Naive thymus-derived CD4-positive, alpha-beta T cell (primary cell): ENCODE results near the gene GRIA1. TPM values are rescaled to one million over a fixed set of nuclear protein-coding genes. Genes with fewer than 3 reads are reported as not detected.

ENCODE experiments used
- ATAC-seq: fragments of 150-1000 bp; cut with Tn5 transposase; 2 replicates; pipeline ENCODE4 v1.10.0; 2021; ENCODE audit warnings: mild to moderate bottlenecking, moderate library complexity
- CTCF ChIA-PET: fragments of 350-600 bp; sonication (Branson Sonifier 250); formaldehyde crosslinking; loops from one replicate; lab custom pipeline; 2021; ENCODE audit warnings: antibody characterized with exemption; lab: Charles Lee
- POLR2A ChIA-PET: fragments of 350-600 bp; sonication (Branson Sonifier 250); formaldehyde crosslinking; loops from one replicate; lab custom pipeline; 2021; ENCODE audit warnings: antibody characterized with exemption, inconsistent platforms; lab: Charles Lee
- DNase-seq, 9 donors: peaks; one replicate each; pipeline versions ENCODE4 v3.0.0 to v3.0.0-alpha.2; 2020 to 2022; ENCODE audit warnings: mixed read lengths in 1 of 9
- H3K27ac ChIP-seq: one replicate; pipeline ENCODE4 v1.7.0; 2013; ENCODE audit warnings: mild to moderate bottlenecking, low read depth, low read length, moderate library complexity
- H3K27me3 ChIP-seq, 2 donors: one replicate each; pipeline ENCODE4 v1.7.0; 2013; ENCODE audit warnings: low read length in 2 of 2, mild to moderate bottlenecking in 2 of 2, moderate library complexity in 2 of 2; ENCODE audit not compliant: control insufficient read depth in 2 of 2, insufficient read depth in 2 of 2
- H3K36me3 ChIP-seq, 3 experiments: 1 replicate in 2 of 3; 2 replicates in 1 of 3; pipeline ENCODE4 v1.7.0; 2013; ENCODE audit warnings: low read length in 3 of 3, mild to moderate bottlenecking in 3 of 3, moderate library complexity in 1 of 3; ENCODE audit not compliant: insufficient read depth in 3 of 3, control insufficient read depth in 2 of 3
- H3K4me1 ChIP-seq, 2 donors: one replicate each; pipeline ENCODE4 v1.7.0; 2013; ENCODE audit warnings: low read length in 2 of 2, mild to moderate bottlenecking in 2 of 2, moderate library complexity in 1 of 2; ENCODE audit not compliant: control insufficient read depth in 2 of 2, insufficient read depth in 2 of 2
- H3K4me3 ChIP-seq: 2 replicates; pipeline ENCODE4 v1.7.0; 2013; ENCODE audit warnings: mild to moderate bottlenecking, low read length
- H3K9me3 ChIP-seq, 3 experiments: 1 replicate in 2 of 3; 2 replicates in 1 of 3; pipeline ENCODE4 v1.7.0; 2013; ENCODE audit warnings: low read length in 3 of 3; ENCODE audit not compliant: control insufficient read depth in 2 of 3
- H3K27ac Mint-ChIP-seq, 9 donors: one replicate each; pipeline ENCODE4 v1.8.0; 2020 to 2022; ENCODE audit warnings: mixed read lengths in 9 of 9, mild to moderate bottlenecking in 8 of 9, moderate library complexity in 5 of 9, inconsistent platforms in 2 of 9
- H3K27me3 Mint-ChIP-seq, 5 donors: one replicate each; pipeline ENCODE4 v1.8.0; 2021 to 2022; ENCODE audit warnings: mixed read lengths in 5 of 5, mild to moderate bottlenecking in 1 of 5
- H3K36me3 Mint-ChIP-seq, 5 donors: one replicate each; pipeline ENCODE4 v1.8.0; 2020 to 2022; ENCODE audit warnings: mixed read lengths in 5 of 5, mild to moderate bottlenecking in 3 of 5, inconsistent platforms in 1 of 5
- H3K4me1 Mint-ChIP-seq, 7 donors: one replicate each; pipeline ENCODE4 v1.8.0; 2020 to 2022; ENCODE audit warnings: mixed read lengths in 7 of 7, mild to moderate bottlenecking in 3 of 7, inconsistent platforms in 1 of 7
- H3K4me3 Mint-ChIP-seq, 10 donors: one replicate each; pipeline ENCODE4 v1.8.0; 2020 to 2022; ENCODE audit warnings: mild to moderate bottlenecking in 10 of 10, mixed read lengths in 10 of 10, moderate library complexity in 6 of 10, inconsistent platforms in 2 of 10
- H3K9me3 Mint-ChIP-seq, 11 donors: one replicate each; pipeline ENCODE4 v1.8.0; 2020 to 2022; ENCODE audit warnings: mixed read lengths in 11 of 11, mild to moderate bottlenecking in 4 of 11, inconsistent platforms in 1 of 11, moderate library complexity in 1 of 11
- intact Hi-C, 2 donors: fragments of 100-400 bp; cut with micrococcal nuclease; formaldehyde crosslinking; loops; one replicate each; pipeline ENCODE4 v1.15.1; 2023
- polyA plus RNA-seq, 2 donors: library from polyadenylated mRNA; unstranded; fragments of 300-500 nt; fragmentation: Illumina TruSeq; gene quantifications; one replicate each; pipeline ENCODE4 v1.2.3, GENCODE V29; 2021
- total RNA-seq, 6 experiments: library from RNA in 5 of 6; stranded (reverse) in 5 of 6; gene quantifications; 1 replicate in 5 of 6; 2 replicates in 1 of 6; pipeline ENCODE4 v1.2.3 and lab custom pipeline; 2021 to 2026

The GRIA1 gene
- total and polyA plus RNA-seq, 7 experiments from 2014 or later, result not detected

- H3K36me3 ChIP-seq, result no peaks in the 10 kb centered on the region
- no peaks in the 10 kb centered on the region for H3K9me3 ChIP-seq
- no peaks in the 10 kb centered on the region for H3K36me3 Mint-ChIP-seq
- no peaks in the 10 kb centered on the region for H3K27me3 Mint-ChIP-seq
- ChIA-PET POLR2A (no interaction called here), CTCF (no interaction called here)
- no peak overlapping the region for H3K4me3 ChIP-seq
- no peak overlapping the region for H3K27ac ChIP-seq
- no peaks in the 10 kb centered on the region for H3K4me1 ChIP-seq
- no peak for ATAC-seq
- DNase-seq, result no peak
- H3K4me1 Mint-ChIP-seq, result no peaks in the 10 kb centered on the region
- no peaks in the 10 kb centered on the region for H3K27me3 ChIP-seq
- H3K4me3 Mint-ChIP-seq, result no peak overlapping the region
- intact Hi-C loops, result no loop called here
- peaks cover 0 to 8% (median 2%) of the 10 kb centered on the region in 11 donors for H3K9me3 Mint-ChIP-seq
- no peak overlapping the region for H3K27ac Mint-ChIP-seq
Observed at GRCh38 chr5:153572411-153573145, 82.1 kb downstream of the GRIA1 start.

DNA sequence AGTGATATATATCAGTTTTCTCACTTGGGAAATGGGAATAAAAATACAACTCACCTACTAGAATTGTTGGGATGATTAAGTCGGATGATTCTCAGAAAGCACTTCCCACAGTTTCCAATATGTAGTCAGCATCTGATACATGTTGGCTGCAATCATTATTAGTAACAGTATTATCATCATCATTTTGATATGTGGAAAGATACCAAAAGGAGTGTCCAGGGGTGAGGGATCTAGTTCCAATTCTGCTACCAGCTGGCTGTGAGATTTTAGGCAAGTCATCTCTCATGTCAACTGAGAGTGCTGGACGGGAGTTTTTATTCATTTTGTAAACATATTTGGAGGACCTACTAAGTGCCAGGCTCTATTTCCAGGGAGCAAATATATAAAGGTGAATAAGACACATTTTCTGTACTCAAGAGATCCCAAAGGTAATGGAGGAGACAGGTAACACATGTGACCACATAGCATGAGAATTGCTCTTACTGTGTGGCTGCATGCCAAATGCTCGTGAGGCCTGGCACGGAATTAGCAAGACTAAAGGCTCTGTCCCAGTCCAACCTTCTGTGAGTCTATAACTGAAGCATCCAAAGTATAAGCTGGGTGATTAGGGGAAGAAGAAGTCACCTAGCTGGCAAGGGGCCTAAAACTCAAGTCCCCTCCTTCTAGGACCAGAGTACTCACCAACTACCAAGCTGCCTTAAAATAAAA, 83.0 kb downstream of the GRIA1 start:
- Mint-ChIP-seq H3K9me3 (peaks cover 0 to 11% (median 3%) of the 10 kb centered on the region in 11 donors), H3K36me3 (no peaks in the 10 kb centered on the region), H3K4me1 (no peaks in the 10 kb centered on the region), H3K4me3 (no peak overlapping the region), H3K27me3 (peaks cover 0 to 4% (median 0%) of the 10 kb centered on the region in 5 donors), H3K27ac (no peak overlapping the region)
- Histone ChIP-seq H3K36me3 (no peaks in the 10 kb centered on the region), H3K9me3 (no peaks in the 10 kb centered on the region), H3K4me3 (no peak overlapping the region), H3K27me3 (no peaks in the 10 kb centered on the region), H3K27ac (no peak overlapping the region), H3K4me1 (no peaks in the 10 kb centered on the region)
- ATAC-seq (no peak), DNase-seq (no peak)
- intact Hi-C loops, result no loop called here
- ChIA-PET CTCF (no interaction called here), POLR2A (no interaction called here)

DNA sequence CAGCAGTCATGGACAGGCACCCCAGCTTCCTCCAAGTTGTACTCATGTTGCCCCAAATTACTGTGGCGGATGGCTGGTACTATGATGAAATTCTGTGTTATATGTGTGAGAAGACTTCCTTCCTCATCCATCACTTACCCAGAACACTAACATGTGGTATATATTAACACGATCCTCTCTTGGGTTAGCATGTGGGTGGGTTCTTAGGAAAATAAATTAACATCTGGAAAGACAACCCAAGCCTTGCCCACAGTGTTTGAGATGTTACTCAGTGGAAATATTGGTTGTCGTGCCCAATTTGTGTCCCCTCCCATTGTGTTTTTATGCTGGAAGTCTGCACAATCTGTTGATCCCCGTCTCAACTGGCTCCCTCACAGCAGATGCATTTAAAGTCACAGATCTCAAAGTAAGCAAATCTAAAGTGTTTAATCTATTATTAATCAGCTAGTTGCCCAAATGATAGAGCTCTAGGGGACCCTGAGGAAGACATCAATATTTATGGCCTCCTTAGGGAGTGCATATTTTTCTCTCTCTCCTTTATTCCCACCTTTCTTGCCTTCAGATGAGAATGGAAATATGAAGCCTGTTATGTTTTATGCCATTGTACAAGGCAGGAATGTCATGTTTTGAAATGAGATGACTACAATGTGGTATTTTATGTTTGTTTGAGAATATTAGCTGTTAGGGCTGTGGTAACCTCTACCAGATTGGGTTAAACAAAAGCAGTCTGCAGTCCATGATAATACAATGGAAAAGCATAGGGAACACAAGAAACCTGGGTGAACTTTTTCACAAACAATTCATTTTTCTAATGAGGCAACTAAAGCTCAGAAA, 93.9 kb downstream of the GRIA1 start:
- ChIA-PET CTCF (no interaction called here), POLR2A (interaction anchor here (0.6 kb wide), 1 partner anchor 9 kb away, joined by 3 read pairs; no protein-coding TSS in a partner anchor)
- H3K4me1 Mint-ChIP-seq, result no peaks in the 10 kb centered on the region
- no peak overlapping the region for H3K4me3 Mint-ChIP-seq
- DNase-seq, result no peak
- H3K9me3 ChIP-seq, result no peaks in the 10 kb centered on the region
- H3K27ac Mint-ChIP-seq, result no peak overlapping the region
- H3K27me3 ChIP-seq, result no peaks in the 10 kb centered on the region
- H3K36me3 Mint-ChIP-seq, result no peaks in the 10 kb centered on the region
- no peak for ATAC-seq
- H3K4me3 ChIP-seq, result no peak overlapping the region
- no peak overlapping the region for H3K27ac ChIP-seq
- H3K36me3 ChIP-seq, result no peaks in the 10 kb centered on the region
- H3K27me3 Mint-ChIP-seq, result peaks cover 0 to 7% (median 0%) of the 10 kb centered on the region in 5 donors
- intact Hi-C loops, result no loop called here
- H3K4me1 ChIP-seq, result no peaks in the 10 kb centered on the region
- peaks cover 0 to 8% (median 0%) of the 10 kb centered on the region in 11 donors for H3K9me3 Mint-ChIP-seq

- no peaks in the 10 kb centered on the region for H3K4me1 Mint-ChIP-seq
- H3K9me3 Mint-ChIP-seq, result peaks cover 0 to 6% (median 0%) of the 10 kb centered on the region in 11 donors
- ChIA-PET POLR2A (interaction anchor here (0.6 kb wide), 1 partner anchor 9 kb away, joined by 3 read pairs; no protein-coding TSS in a partner anchor), CTCF (no interaction called here)
- no peak overlapping the region for H3K4me3 ChIP-seq
- H3K27ac ChIP-seq, result no peak overlapping the region
- H3K27me3 ChIP-seq, result no peaks in the 10 kb centered on the region
- H3K27me3 Mint-ChIP-seq, result peaks cover 0 to 7% (median 0%) of the 10 kb centered on the region in 5 donors
- no peaks in the 10 kb centered on the region for H3K36me3 Mint-ChIP-seq
- no peaks in the 10 kb centered on the region for H3K36me3 ChIP-seq
- H3K27ac Mint-ChIP-seq, result no peak overlapping the region
- intact Hi-C loops, result no loop called here
- no peaks in the 10 kb centered on the region for H3K4me1 ChIP-seq
- no peak overlapping the region for H3K4me3 Mint-ChIP-seq
- no peak for ATAC-seq
- H3K9me3 ChIP-seq, result no peaks in the 10 kb centered on the region
- no peak for DNase-seq
Observed at GRCh38 chr5:153584960-153585359, 94.5 kb downstream of the GRIA1 start.

DNA sequence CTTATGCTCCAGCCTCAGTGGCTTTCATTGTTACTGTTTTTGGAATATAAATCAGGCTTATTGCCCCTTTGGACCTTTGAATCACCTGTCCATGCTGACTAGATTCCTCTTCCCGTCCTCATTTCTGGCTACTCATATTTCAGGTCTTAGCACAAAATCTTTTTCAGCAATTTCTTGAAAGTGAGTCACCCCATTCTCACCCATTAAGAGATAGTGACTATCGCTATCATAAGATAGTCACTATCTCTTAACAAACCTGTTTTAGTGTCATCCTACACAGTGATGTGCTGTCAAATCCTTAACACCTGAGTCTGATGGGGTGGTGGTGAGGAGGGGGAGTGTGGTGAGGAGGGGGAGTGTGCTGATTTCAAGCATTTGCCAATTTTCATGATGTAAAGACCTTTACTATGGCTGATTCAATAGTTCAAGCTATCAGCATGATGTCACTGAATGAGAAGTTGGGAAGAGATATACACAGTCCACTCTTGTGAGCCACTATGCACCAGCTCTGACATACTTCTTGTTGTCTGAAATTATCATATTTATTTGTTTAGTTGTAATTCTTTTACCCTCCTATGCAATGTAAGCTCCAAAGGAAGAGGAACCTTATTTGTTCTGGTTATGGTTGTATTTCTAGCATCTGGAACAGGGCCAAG, 95.3 kb downstream of the GRIA1 start:
- H3K36me3 Mint-ChIP-seq, result no peaks in the 10 kb centered on the region
- no peak overlapping the region for H3K4me3 Mint-ChIP-seq

DNA sequence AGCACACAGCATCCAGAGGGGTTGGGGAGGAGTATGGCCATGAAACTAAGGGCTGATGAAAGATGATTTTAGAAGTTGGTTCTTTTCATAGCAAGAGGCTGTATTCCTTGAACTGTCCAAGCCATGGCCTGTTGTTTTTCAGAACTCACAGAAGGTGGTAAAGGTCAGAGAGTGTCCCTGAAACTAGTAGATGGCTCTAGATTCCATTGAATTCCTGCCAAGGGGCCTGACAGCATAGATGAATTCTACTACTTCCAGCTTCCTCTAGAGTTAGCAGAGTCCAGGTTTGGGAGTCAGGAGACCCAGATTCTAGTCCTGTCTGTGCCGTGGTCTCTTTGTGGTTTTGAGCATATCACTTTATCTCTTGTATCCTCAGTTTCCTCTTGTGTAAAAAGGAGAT, 101.6 kb downstream of the GRIA1 start:
- intact Hi-C loops, result no loop called here
- Histone ChIP-seq H3K27ac (no peak overlapping the region), H3K4me1 (no peaks in the 10 kb centered on the region), H3K36me3 (no peaks in the 10 kb centered on the region), H3K27me3 (no peaks in the 10 kb centered on the region), H3K9me3 (no peaks in the 10 kb centered on the region), H3K4me3 (no peak overlapping the region)
- Mint-ChIP-seq H3K27ac (no peak overlapping the region), H3K4me3 (no peak overlapping the region), H3K4me1 (peaks cover 0 to 11% (median 1%) of the 10 kb centered on the region in 7 donors), H3K9me3 (peaks cover 0 to 6% (median 2%) of the 10 kb centered on the region in 11 donors), H3K36me3 (no peaks in the 10 kb centered on the region), H3K27me3 (peaks cover 0 to 7% (median 0%) of the 10 kb centered on the region in 5 donors)
- no peak for DNase-seq
- no peak for ATAC-seq
- ChIA-PET CTCF (no interaction called here), POLR2A (no interaction called here)

More for the DNA sequence above, 95.3 kb downstream of the GRIA1 start:
- DNase-seq (no peak), ATAC-seq (no peak)
- no peaks in the 10 kb centered on the region for H3K9me3 ChIP-seq
- intact Hi-C loops, result no loop called here
- CTCF ChIA-PET, result no interaction called here
- H3K27me3 ChIP-seq, result no peaks in the 10 kb centered on the region
- H3K4me3 ChIP-seq, result no peak overlapping the region
- H3K4me1 ChIP-seq, result no peaks in the 10 kb centered on the region
- POLR2A ChIA-PET, result no interaction called here
- Mint-ChIP-seq H3K27ac (no peak overlapping the region), H3K9me3 (peaks cover 0 to 6% (median 0%) of the 10 kb centered on the region in 11 donors), H3K27me3 (peaks cover 0 to 7% (median 0%) of the 10 kb centered on the region in 5 donors), H3K4me1 (no peaks in the 10 kb centered on the region)
- no peaks in the 10 kb centered on the region for H3K36me3 ChIP-seq
- no peak overlapping the region for H3K27ac ChIP-seq
